Measurements from ENCODE around the gene SRSF7. TPM values are rescaled to one million over a fixed set of nuclear protein-coding genes. Genes with fewer than 3 reads are reported as not detected.

SRSF7 gene
- total and polyA plus RNA-seq, 2 donors (not counting 3 experiments of a cell fraction or from before 2014, with no cell fraction given), result 165 to 202 TPM

GRCh38 chr2:38776531-38776930 is 25.4 kb upstream of the SRSF7 start:
- H4K20me1 ChIP-seq (replicated peaks; ENCODE audit: control insufficient read depth, extremely low read depth, insufficient read depth, low read length), result no peaks in the 10 kb centered on the region
- no peak overlapping the region for H2AFZ ChIP-seq (ENCODE audit: low read depth, low read length)
- H3K27me3 ChIP-seq (ENCODE audit: control insufficient read depth in 2 of 2, insufficient read depth in 2 of 2, low read length in 2 of 2), result peaks cover 3 to 4% of the 10 kb centered on the region in 2 experiments
- DNase-seq (ENCODE audit: low read depth, low spot score) (no peak), FAIRE-seq (no peak)
- H3K4me3 ChIP-seq (replicated peaks in 1 of 3; ENCODE audit: insufficient read depth in 1 of 3, low read depth in 1 of 3, low read length in 3 of 3), result no peak overlapping the region
- peaks cover 2 to 3% of the 10 kb centered on the region in 2 experiments for H3K36me3 ChIP-seq (ENCODE audit: control insufficient read depth in 2 of 2, extremely low read depth in 1 of 2, insufficient read depth in 2 of 2, low read length in 2 of 2)
- no peak overlapping the region for H3K4me2 ChIP-seq (ENCODE audit: insufficient read depth, low read length)
- dilution Hi-C loops (cut with MboI; ENCODE audit: extremely low pct_ligation_motif_present, low sequenced_read_pairs), result no loop called here
- POLR2A ChIA-PET, result interaction anchor here (1.6 to 3.6 kb wide), 2 partner anchors 25 to 26 kb away, joined by 11 to 16 read pairs; partner anchors contain the start of gene SRSF7
- H3K4me1 ChIP-seq (ENCODE audit: control insufficient read depth, extremely low read depth, insufficient read depth, low read length), result peaks cover 9% of the 10 kb centered on the region
- H3K9me3 ChIP-seq (replicated peaks; ENCODE audit: control insufficient read depth, insufficient read depth, low read length), result no peaks in the 10 kb centered on the region
- H3K79me2 ChIP-seq (ENCODE audit: control insufficient read depth, insufficient read depth, low read length), result peaks cover 5% of the 10 kb centered on the region
- no peak overlapping the region for H3K9ac ChIP-seq (replicated peaks; ENCODE audit: extremely low read depth, insufficient read depth, low read length)
- CTCF ChIA-PET, result interaction anchor here (1.1 kb wide), 1 partner anchor 195 kb away, joined by 3 read pairs; no protein-coding TSS in a partner anchor
- TF ChIP-seq FOS (IDR thresholded peaks at IDR 0.05; ENCODE audit: borderline replicate concordance, insufficient read depth, low read length), result no peak
- TF ChIP-seq, protein P1, sequence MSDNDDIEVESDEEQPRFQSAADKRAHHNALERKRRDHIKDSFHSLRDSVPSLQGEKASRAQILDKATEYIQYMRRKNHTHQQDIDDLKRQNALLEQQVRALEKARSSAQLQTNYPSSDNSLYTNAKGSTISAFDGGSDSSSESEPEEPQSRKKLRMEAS (IDR thresholded peaks at IDR 0.05; ENCODE audit: insufficient read depth, insufficient read length), result no peak
- no peak for TF ChIP-seq POLR2A (IDR thresholded peaks at IDR 0.05; ENCODE audit: low read depth, low read length)
- no peak for TF ChIP-seq POLR2AphosphoS5 (IDR thresholded peaks at IDR 0.05; ENCODE audit: insufficient read depth, low read depth, low read length)
- H3K27ac ChIP-seq (ENCODE audit: insufficient read depth, low read depth, low read length), result no peak overlapping the region
- intact Hi-C loops (cut with micrococcal nuclease), result no loop called here
- BruUV-seq (replicated peaks), result no TSS peak
- H3K9me1 ChIP-seq (replicated peaks; ENCODE audit: control insufficient read depth, extremely low read depth, insufficient read depth, low read length), result no peaks in the 10 kb centered on the region

GRCh38 chr2:38775921-38776225 is 24.7 kb upstream of the SRSF7 start:
- Histone ChIP-seq H3K9ac (replicated peaks; ENCODE audit: extremely low read depth, insufficient read depth, low read length) (no peak overlapping the region), H3K4me1 (ENCODE audit: control insufficient read depth, extremely low read depth, insufficient read depth, low read length) (peaks cover 9% of the 10 kb centered on the region), H2AFZ (ENCODE audit: low read depth, low read length) (no peak overlapping the region), H3K79me2 (ENCODE audit: control insufficient read depth, insufficient read depth, low read length) (peaks cover 5% of the 10 kb centered on the region), H4K20me1 (replicated peaks; ENCODE audit: control insufficient read depth, extremely low read depth, insufficient read depth, low read length) (no peaks in the 10 kb centered on the region), H3K9me3 (replicated peaks; ENCODE audit: control insufficient read depth, insufficient read depth, low read length) (no peaks in the 10 kb centered on the region), H3K27me3 (ENCODE audit: control insufficient read depth in 2 of 2, insufficient read depth in 2 of 2, low read length in 2 of 2) (peaks cover 3 to 4% of the 10 kb centered on the region in 2 experiments), H3K4me2 (ENCODE audit: insufficient read depth, low read length) (no peak overlapping the region), H3K9me1 (replicated peaks; ENCODE audit: control insufficient read depth, extremely low read depth, insufficient read depth, low read length) (no peaks in the 10 kb centered on the region), H3K27ac (ENCODE audit: insufficient read depth, low read depth, low read length) (no peak overlapping the region), H3K4me3 (replicated peaks in 1 of 3; ENCODE audit: insufficient read depth in 1 of 3, low read depth in 1 of 3, low read length in 3 of 3) (no peak overlapping the region), H3K36me3 (ENCODE audit: control insufficient read depth in 2 of 2, extremely low read depth in 1 of 2, insufficient read depth in 2 of 2, low read length in 2 of 2) (no peaks in the 10 kb centered on the region)
- BruUV-seq (replicated peaks), result no TSS peak
- TF ChIP-seq POLR2A (IDR thresholded peaks at IDR 0.05; ENCODE audit: low read depth, low read length), result no peak
- no peak for TF ChIP-seq FOS (IDR thresholded peaks at IDR 0.05; ENCODE audit: borderline replicate concordance, insufficient read depth, low read length)
- no peak for TF ChIP-seq JUN (IDR thresholded peaks at IDR 0.05; ENCODE audit: borderline replicate concordance, insufficient read depth, insufficient read length, low read depth)
- TF ChIP-seq POLR2AphosphoS5 (IDR thresholded peaks at IDR 0.05; ENCODE audit: insufficient read depth, low read depth, low read length), result no peak
- TF ChIP-seq, protein P1 (IDR thresholded peaks at IDR 0.05; ENCODE audit: insufficient read depth, insufficient read length), result no peak
- TF ChIP-seq CTCF (IDR thresholded peaks at IDR 0.05; ENCODE audit: extremely low read depth in 1 of 2, insufficient read depth in 1 of 2, low read depth in 1 of 2, low read length in 2 of 2), result no peak
- TF ChIP-seq EZH2 (IDR thresholded peaks at IDR 0.05; ENCODE audit: borderline replicate concordance, low read depth, low read length, severe bottlenecking), result no peak
- no peak for TF ChIP-seq GATA2 (IDR thresholded peaks at IDR 0.05; ENCODE audit: insufficient read depth, insufficient read length, low read depth, low read length)
- no peak for TF ChIP-seq MYC (IDR thresholded peaks at IDR 0.05; ENCODE audit: low read depth, low read length)
- CTCF ChIA-PET, result interaction anchor here (1.1 kb wide), 1 partner anchor 194 kb away, joined by 3 read pairs; no protein-coding TSS in a partner anchor
- FAIRE-seq (no peak), DNase-seq (ENCODE audit: low read depth, low spot score) (no peak)
- intact Hi-C loops (cut with micrococcal nuclease), result no loop called here
- POLR2A ChIA-PET, result interaction anchor here (1.6 kb wide), 1 partner anchor 25 kb away, joined by 11 read pairs; the partner anchor contains the start of gene SRSF7
- dilution Hi-C loops (cut with MboI; ENCODE audit: extremely low pct_ligation_motif_present, low sequenced_read_pairs), result no loop called here

Measured in endothelial cell of umbilical vein (primary cell).